MCF 10A (cell line): ENCODE measurements around the gene ZNF341. TPM values are rescaled to one million over a fixed set of nuclear protein-coding genes. Genes with fewer than 3 reads are reported as not detected.

ENCODE experiments used
- BruUV-seq: library from RNA; stranded (reverse); fragments of 400-500 nt; replicated peaks from 2 replicates; lab custom pipeline; 2021; lab: Mats Ljungman, UMichigan
- CTCF ChIA-PET: fragments of 300-600 bp; sonication (Branson Sonifier 250); formaldehyde crosslinking; extraction: SDS; loops from one replicate; lab custom pipeline; 2021; ENCODE audit warnings: antibody characterized with exemption, inconsistent platforms; lab: Yijun Ruan, JAX
- POLR2A ChIA-PET: fragments of 300-600, 350-650 bp; sonication (Branson Sonifier 250); formaldehyde crosslinking; extraction: SDS; loops from one replicate; lab custom pipeline; 2020; ENCODE audit warnings: antibody characterized with exemption, inconsistent platforms; lab: Yijun Ruan, JAX
- DNase-seq: peaks from one replicate; pipeline ENCODE4 v3.0.0-alpha.2; 2018; ENCODE audit not compliant: unreplicated experiment
- H3K27ac Mint-ChIP-seq: one replicate; pipeline ENCODE4 v1.8.0; 2022; ENCODE audit warnings: mild to moderate bottlenecking, low read depth, mixed read lengths; ENCODE audit not compliant: unreplicated experiment
- H3K27me3 Mint-ChIP-seq: one replicate; pipeline ENCODE4 v1.8.0; 2022; ENCODE audit warnings: mixed read lengths; ENCODE audit not compliant: insufficient read depth, unreplicated experiment
- H3K36me3 Mint-ChIP-seq: one replicate; pipeline ENCODE4 v1.8.0; 2022; ENCODE audit warnings: mild to moderate bottlenecking, moderate library complexity, mixed read lengths; ENCODE audit not compliant: insufficient read depth, unreplicated experiment
- H3K4me1 Mint-ChIP-seq: one replicate; pipeline ENCODE4 v1.8.0; 2022; ENCODE audit warnings: mixed read lengths; ENCODE audit not compliant: insufficient read depth, unreplicated experiment
- H3K4me3 Mint-ChIP-seq: one replicate; pipeline ENCODE4 v1.8.0; 2022; ENCODE audit warnings: mild to moderate bottlenecking, moderate library complexity, mixed read lengths; ENCODE audit not compliant: unreplicated experiment
- H3K9me3 Mint-ChIP-seq: one replicate; pipeline ENCODE4 v1.8.0; 2022; ENCODE audit warnings: mixed read lengths; ENCODE audit not compliant: unreplicated experiment
- CTCF ChIP-seq: fragments of 200-600 bp; IDR thresholded peaks from one replicate; pipeline ENCODE4 v1.8.0; 2022; ENCODE audit warnings: antibody characterized with exemption, mild to moderate bottlenecking; ENCODE audit not compliant: unreplicated experiment
- intact Hi-C: fragments of 100-400 bp; cut with micrococcal nuclease; formaldehyde crosslinking; loops from 2 replicates; pipeline ENCODE4 v1.14.1; 2022
- total RNA-seq: library from RNA; stranded (reverse); gene quantifications from 2 replicates; pipeline ENCODE4 v1.2.3, GENCODE V29; 2022

Gene ZNF341
- total RNA-seq, 1 experiment from 2014 or later: 2.0 TPM

- Mint-ChIP-seq H3K27ac (peak within 1 kb of the TSS; percentile 0), H3K4me3 (peak within 1 kb of the TSS; percentile 67), H3K9me3 (peaks cover 7% of the 10 kb centered on the region), H3K4me1 (peaks cover 9% of the 10 kb centered on the region), H3K36me3 (peaks cover 15% of the 10 kb centered on the region), H3K27me3 (no peaks in the 10 kb centered on the region)
- no peak for TF ChIP-seq CTCF
- ChIA-PET CTCF (interaction anchor here (0.5 to 2.4 kb wide), 9 partner anchors 15 to 1997 kb away, joined by 3 to 7 read pairs (median 3); partner anchors contain the start of genes CHMP4B and E2F1), POLR2A (interaction anchor here (0.5 to 3.2 kb wide), 25 partner anchors 9 to 1101 kb away, joined by 3 to 37 read pairs (median 5); partner anchors contain the start of genes ACTL10, CHMP4B, EIF2S2 and MAPRE1)
- intact Hi-C loops: no loop called here
- DNase-seq: peak; percentile 98
- no TSS peak for BruUV-seq
Observed at GRCh38 chr20:33719989-33720709, 11.6 kb upstream of the ZNF341 start, which contains the start of gene PXMP4. PXMP4 (minus strand) TSS chr20:33720310; CDS start chr20:33720207, 103 bp downstream.

- no peak for TF ChIP-seq CTCF
- intact Hi-C loops: no loop called here
- H3K4me3 Mint-ChIP-seq: peak overlapping the region; percentile 67
- no peak overlapping the region for H3K27ac Mint-ChIP-seq
- H3K27me3 Mint-ChIP-seq: no peaks in the 10 kb centered on the region
- H3K9me3 Mint-ChIP-seq: peaks cover 7% of the 10 kb centered on the region
- H3K36me3 Mint-ChIP-seq: peaks cover 11% of the 10 kb centered on the region
- ChIA-PET CTCF (interaction anchor here (0.6 to 2.4 kb wide), 4 partner anchors 34 to 577 kb away, joined by 3 to 7 read pairs (median 3); partner anchors contain the start of gene E2F1), POLR2A (interaction anchor here (2.4 to 3.2 kb wide), 3 partner anchors 12 to 272 kb away, joined by 13 to 37 read pairs (median 26); partner anchors contain the start of genes ACTL10, RALY and ZNF341)
- no TSS peak for BruUV-seq
- peaks cover 9% of the 10 kb centered on the region for H3K4me1 Mint-ChIP-seq
- DNase-seq: no peak
Observed at GRCh38 chr20:33721391-33722140, 10.2 kb upstream of the ZNF341 start.

- peaks cover 6% of the 10 kb centered on the region for H3K4me1 Mint-ChIP-seq
- peaks cover 11% of the 10 kb centered on the region for H3K36me3 Mint-ChIP-seq
- peaks cover 7% of the 10 kb centered on the region for H3K9me3 Mint-ChIP-seq
- peak; percentile 72 for DNase-seq
- intact Hi-C loops: no loop called here
- ChIA-PET POLR2A (no interaction called here), CTCF (interaction anchor here (0.6 to 1.1 kb wide), 4 partner anchors 28 to 157 kb away, joined by 3 to 5 read pairs (median 4); no protein-coding TSS in a partner anchor)
- TF ChIP-seq CTCF: no peak
- BruUV-seq: no TSS peak
- no peak overlapping the region for H3K27ac Mint-ChIP-seq
- H3K27me3 Mint-ChIP-seq: no peaks in the 10 kb centered on the region
- no peak overlapping the region for H3K4me3 Mint-ChIP-seq
Observed at GRCh38 chr20:33724439-33725094, 7.2 kb upstream of the ZNF341 start.
